ENCODE data around the gene LRRIQ4.

The LRRIQ4 gene

GRCh38 chr3:169822983-169823382 is 10.3 kb downstream of the LRRIQ4 start:
- no peak for ATAC-seq (ENCODE audit: low read depth)
- no peaks in the 10 kb centered on the region for H3K9me3 Mint-ChIP-seq
- no peaks in the 10 kb centered on the region for H3K27me3 Mint-ChIP-seq
- DNase-seq (ENCODE audit: low spot score in 2 of 2) = no peak
- H3K36me3 Mint-ChIP-seq = no peaks in the 10 kb centered on the region
- no peaks in the 10 kb centered on the region for H3K4me1 Mint-ChIP-seq
- no peak overlapping the region for H3K4me3 Mint-ChIP-seq
- no peak overlapping the region for H3K27ac Mint-ChIP-seq

GRCh38 chr3:169825316-169825715 is 12.6 kb downstream of the LRRIQ4 start:
- Mint-ChIP-seq H3K36me3 (no peaks in the 10 kb centered on the region), H3K27ac (no peak overlapping the region), H3K4me1 (no peaks in the 10 kb centered on the region), H3K4me3 (no peak overlapping the region), H3K27me3 (no peaks in the 10 kb centered on the region), H3K9me3 (no peaks in the 10 kb centered on the region)
- no peak for DNase-seq (ENCODE audit: low spot score in 2 of 2)
- ATAC-seq (ENCODE audit: low read depth) = no peak

DNA sequence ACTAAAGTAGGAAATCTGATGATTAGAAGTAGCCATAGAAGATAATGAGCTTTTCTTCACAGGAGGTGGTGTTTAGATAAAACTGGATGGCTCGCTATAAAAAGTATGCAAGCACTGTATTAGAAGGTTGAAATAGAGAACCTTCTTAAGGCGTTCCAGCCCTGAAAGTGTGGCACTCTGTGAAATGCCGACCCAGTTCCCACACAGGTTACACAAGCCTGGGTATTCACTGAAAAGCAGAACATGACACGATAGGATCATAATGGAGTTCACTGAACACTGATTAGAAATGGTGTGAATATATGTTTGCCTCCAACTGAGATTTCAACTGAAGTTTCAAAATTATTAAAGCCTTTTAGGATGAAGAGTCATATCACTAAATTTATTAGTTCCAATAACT is 15.0 kb downstream of the LRRIQ4 start:
- ATAC-seq (ENCODE audit: low read depth) (no peak), DNase-seq (ENCODE audit: low spot score in 2 of 2) (no peak)
- H3K9me3 Mint-ChIP-seq = no peaks in the 10 kb centered on the region
- no peaks in the 10 kb centered on the region for H3K27me3 Mint-ChIP-seq
- H3K4me1 Mint-ChIP-seq = no peaks in the 10 kb centered on the region
- no peak overlapping the region for H3K4me3 Mint-ChIP-seq
- no peaks in the 10 kb centered on the region for H3K36me3 Mint-ChIP-seq
- H3K27ac Mint-ChIP-seq = no peak overlapping the region

DNA sequence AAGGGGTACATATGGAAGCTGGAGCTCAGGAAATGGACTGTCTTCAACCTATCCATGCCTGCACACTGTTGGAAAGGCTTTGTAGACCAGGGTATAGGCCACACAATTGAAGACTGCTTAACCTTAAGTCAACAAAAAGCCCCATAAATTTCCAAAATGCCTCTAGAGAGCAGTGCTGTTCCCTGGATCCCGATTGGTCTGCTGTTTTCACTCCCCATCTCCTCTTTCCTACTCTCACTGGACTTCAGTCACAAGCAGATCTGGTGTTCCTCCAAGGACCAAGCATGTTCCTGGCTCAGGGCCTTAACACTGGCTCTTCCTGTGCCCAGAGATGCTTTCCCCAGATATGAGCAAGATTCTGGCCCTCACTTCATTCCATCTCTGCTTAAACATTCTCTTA is 22.9 kb downstream of the LRRIQ4 start:
- H3K27ac Mint-ChIP-seq = peak overlapping the region; percentile 72
- peaks cover 24% of the 10 kb centered on the region for H3K4me1 Mint-ChIP-seq
- H3K27me3 Mint-ChIP-seq = no peaks in the 10 kb centered on the region
- no peak overlapping the region for H3K4me3 Mint-ChIP-seq
- ATAC-seq (ENCODE audit: low read depth) (no peak), DNase-seq (ENCODE audit: low spot score in 2 of 2) (no peak)
- H3K9me3 Mint-ChIP-seq = no peaks in the 10 kb centered on the region
- H3K36me3 Mint-ChIP-seq = peaks cover 2% of the 10 kb centered on the region

- Mint-ChIP-seq H3K4me3 (no peak overlapping the region), H3K27ac (peak overlapping the region; percentile 72), H3K36me3 (peaks cover 2% of the 10 kb centered on the region), H3K4me1 (peaks cover 31% of the 10 kb centered on the region), H3K27me3 (no peaks in the 10 kb centered on the region), H3K9me3 (no peaks in the 10 kb centered on the region)
- no peak for DNase-seq (ENCODE audit: low spot score in 2 of 2)
- ATAC-seq (ENCODE audit: low read depth) = peak; percentile 99
Measured at GRCh38 chr3:169836078-169836941, 23.6 kb downstream of the LRRIQ4 start.

- no peak for ATAC-seq (ENCODE audit: low read depth)
- H3K4me3 Mint-ChIP-seq = no peak overlapping the region
- H3K9me3 Mint-ChIP-seq = no peaks in the 10 kb centered on the region
- no peaks in the 10 kb centered on the region for H3K27me3 Mint-ChIP-seq
- H3K4me1 Mint-ChIP-seq = peaks cover 32% of the 10 kb centered on the region
- H3K27ac Mint-ChIP-seq = peak overlapping the region; percentile 72
- peaks cover 2% of the 10 kb centered on the region for H3K36me3 Mint-ChIP-seq
- no peak for DNase-seq (ENCODE audit: low spot score in 2 of 2)
Measured at GRCh38 chr3:169836942-169837275, 24.2 kb downstream of the LRRIQ4 start.

DNA sequence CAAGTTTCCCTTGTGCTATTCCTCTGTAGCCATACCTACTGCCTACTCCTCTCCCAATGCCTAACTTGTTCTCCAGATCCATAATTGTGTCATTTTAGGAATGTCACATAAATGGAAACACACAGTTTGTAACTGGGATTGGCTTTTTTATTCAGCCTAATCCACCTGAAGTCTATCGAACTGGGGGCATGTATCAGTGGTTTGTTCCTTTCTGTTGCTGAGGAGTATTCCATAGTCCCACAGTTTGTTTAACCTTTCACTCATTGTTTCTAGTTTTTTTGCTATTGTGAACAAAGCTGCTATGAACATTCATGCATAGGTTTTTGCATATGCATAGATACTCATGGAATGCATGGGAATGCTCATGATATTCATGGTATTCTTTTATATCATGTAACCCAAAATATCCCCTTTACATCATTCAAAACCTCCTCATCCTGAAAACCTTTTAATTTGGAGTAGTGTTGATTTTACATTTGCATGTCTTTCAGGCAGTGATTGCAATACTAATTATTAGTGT is 25.9 kb downstream of the LRRIQ4 start:
- Mint-ChIP-seq H3K36me3 (peaks cover 2% of the 10 kb centered on the region), H3K4me3 (no peak overlapping the region), H3K27ac (no peak overlapping the region), H3K27me3 (no peaks in the 10 kb centered on the region), H3K4me1 (peaks cover 39% of the 10 kb centered on the region), H3K9me3 (no peaks in the 10 kb centered on the region)
- ATAC-seq (ENCODE audit: low read depth) = no peak
- no peak for DNase-seq (ENCODE audit: low spot score in 2 of 2)

DNA sequence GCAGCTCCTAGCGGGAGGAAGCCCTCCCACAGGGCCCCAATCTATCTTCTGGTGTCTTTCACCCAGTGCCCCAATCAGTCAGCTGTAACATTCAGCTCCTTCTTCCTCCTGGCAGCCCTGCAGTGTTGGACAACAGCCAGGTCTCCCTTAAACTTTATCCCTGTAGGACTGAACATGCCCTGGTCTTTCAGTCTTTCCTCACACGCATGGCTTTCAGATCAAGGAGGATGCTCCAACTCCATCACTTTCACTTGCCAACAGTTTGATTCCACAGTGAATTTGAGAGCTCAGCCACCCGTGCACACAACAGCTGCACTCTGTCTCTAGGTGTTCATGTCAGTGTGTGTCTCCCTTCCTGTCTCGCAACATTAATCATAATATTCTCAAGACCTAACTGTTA is 28.5 kb downstream of the LRRIQ4 start:
- peak overlapping the region; percentile 56 for H3K27ac Mint-ChIP-seq

GRCh38 chr3:169842960-169843359 is 30.3 kb downstream of the LRRIQ4 start:
- ATAC-seq (ENCODE audit: low read depth) = no peak
- H3K4me1 Mint-ChIP-seq = peaks cover 32% of the 10 kb centered on the region
- DNase-seq (ENCODE audit: low spot score in 2 of 2) = no peak
- H3K27me3 Mint-ChIP-seq = no peaks in the 10 kb centered on the region
- no peak overlapping the region for H3K27ac Mint-ChIP-seq
- H3K9me3 Mint-ChIP-seq = no peaks in the 10 kb centered on the region
- H3K4me3 Mint-ChIP-seq = peak overlapping the region; percentile 34
- no peaks in the 10 kb centered on the region for H3K36me3 Mint-ChIP-seq

More for the DNA sequence above, 28.5 kb downstream of the LRRIQ4 start:
- Mint-ChIP-seq H3K36me3 (peaks cover 2% of the 10 kb centered on the region), H3K9me3 (no peaks in the 10 kb centered on the region), H3K4me1 (peaks cover 30% of the 10 kb centered on the region), H3K27me3 (no peaks in the 10 kb centered on the region), H3K4me3 (peak overlapping the region; percentile 75)
- DNase-seq (ENCODE audit: low spot score in 2 of 2) (no peak), ATAC-seq (ENCODE audit: low read depth) (peak; percentile 72)

DNA sequence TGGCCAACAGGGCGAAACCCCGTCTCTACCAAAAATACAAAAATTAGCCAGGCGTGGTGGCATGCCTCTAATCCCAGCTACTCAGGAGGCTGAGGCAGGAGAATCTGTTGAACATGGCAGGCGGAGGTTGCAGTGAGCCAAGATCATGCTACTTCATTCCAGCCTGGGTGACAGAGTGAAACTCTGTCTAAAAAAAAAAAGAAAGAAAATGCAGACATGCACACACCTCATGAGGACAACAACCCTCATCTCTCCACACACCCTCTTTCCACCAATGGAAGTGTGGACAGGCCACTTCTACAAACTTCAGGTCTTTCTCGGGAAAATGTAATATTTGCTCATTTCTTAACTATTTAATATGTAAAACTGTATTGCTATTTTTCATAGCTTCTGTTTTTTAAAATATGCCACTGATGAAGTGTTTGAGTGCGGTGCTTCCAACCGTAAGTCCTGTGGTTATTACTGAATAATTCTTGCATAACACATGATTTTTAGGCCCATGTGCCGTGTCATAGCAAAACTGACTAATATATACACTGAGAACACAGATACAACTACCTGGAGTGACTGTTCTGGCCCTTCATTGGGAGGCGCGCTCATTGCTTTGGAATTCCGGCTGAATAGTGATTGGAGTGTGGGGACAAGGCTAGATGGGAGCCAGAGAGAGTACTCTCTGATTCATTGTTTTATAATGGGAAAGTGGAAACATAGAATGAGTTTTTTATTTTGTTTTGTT is 34.0 kb downstream of the LRRIQ4 start:
- peak in 1 of 2 donors; percentile 24 for DNase-seq (ENCODE audit: low spot score in 2 of 2)
- H3K4me3 Mint-ChIP-seq = peak overlapping the region; percentile 77
- ATAC-seq (ENCODE audit: low read depth) = peak; percentile 97
- H3K27me3 Mint-ChIP-seq = no peaks in the 10 kb centered on the region
- H3K36me3 Mint-ChIP-seq = no peaks in the 10 kb centered on the region
- peak overlapping the region; percentile 97 for H3K27ac Mint-ChIP-seq
- peaks cover 29% of the 10 kb centered on the region for H3K4me1 Mint-ChIP-seq
- no peaks in the 10 kb centered on the region for H3K9me3 Mint-ChIP-seq

DNA sequence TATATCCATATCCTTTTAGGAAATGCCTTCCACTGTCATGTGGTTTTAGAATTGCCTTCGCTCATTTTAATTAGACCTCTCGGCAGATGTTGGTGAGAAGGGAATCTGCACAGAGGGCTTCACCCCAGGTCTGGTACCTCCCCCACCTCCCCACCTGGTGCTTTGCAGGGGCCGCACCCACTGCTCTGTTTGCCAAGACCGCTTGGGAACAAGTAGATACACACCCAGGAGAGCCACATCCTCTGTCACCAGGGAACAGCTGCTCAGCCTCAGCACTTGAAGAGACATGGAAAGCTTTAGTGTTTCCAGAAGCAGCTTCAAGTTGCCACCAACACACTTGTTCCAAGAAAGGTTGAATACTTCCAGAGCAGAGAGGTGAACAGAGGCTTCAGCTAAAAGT is 35.2 kb downstream of the LRRIQ4 start:
- Mint-ChIP-seq H3K4me1 (peaks cover 28% of the 10 kb centered on the region), H3K27ac (peak overlapping the region; percentile 97), H3K27me3 (no peaks in the 10 kb centered on the region), H3K4me3 (no peak overlapping the region), H3K36me3 (no peaks in the 10 kb centered on the region), H3K9me3 (no peaks in the 10 kb centered on the region)
- ATAC-seq (ENCODE audit: low read depth) = no peak
- no peak for DNase-seq (ENCODE audit: low spot score in 2 of 2)

DNA sequence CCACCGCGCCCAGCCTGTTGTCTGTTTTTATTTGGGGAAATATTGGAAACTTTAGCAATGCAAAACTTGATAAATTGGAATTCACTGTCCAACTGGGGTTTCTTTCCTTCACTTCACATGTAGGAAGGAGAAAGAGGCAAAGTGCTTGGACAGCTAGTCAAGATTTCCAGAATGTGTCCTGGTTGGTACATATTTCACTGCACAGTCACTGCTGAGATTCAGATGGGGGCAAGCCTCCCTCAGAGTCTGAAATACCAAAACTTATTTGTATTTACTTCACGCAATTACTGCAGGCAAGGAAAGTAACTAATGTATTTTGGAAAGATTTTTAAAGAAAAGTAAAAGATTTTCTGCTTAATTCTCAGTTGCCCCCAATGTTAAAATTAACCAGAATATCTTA is 36.1 kb downstream of the LRRIQ4 start:
- H3K4me3 Mint-ChIP-seq = no peak overlapping the region
- no peaks in the 10 kb centered on the region for H3K9me3 Mint-ChIP-seq
- no peak for DNase-seq (ENCODE audit: low spot score in 2 of 2)
- peaks cover 21% of the 10 kb centered on the region for H3K4me1 Mint-ChIP-seq
- no peak overlapping the region for H3K27ac Mint-ChIP-seq
- H3K27me3 Mint-ChIP-seq = peaks cover under 1% of the 10 kb centered on the region
- H3K36me3 Mint-ChIP-seq = no peaks in the 10 kb centered on the region
- ATAC-seq (ENCODE audit: low read depth) = no peak

DNA sequence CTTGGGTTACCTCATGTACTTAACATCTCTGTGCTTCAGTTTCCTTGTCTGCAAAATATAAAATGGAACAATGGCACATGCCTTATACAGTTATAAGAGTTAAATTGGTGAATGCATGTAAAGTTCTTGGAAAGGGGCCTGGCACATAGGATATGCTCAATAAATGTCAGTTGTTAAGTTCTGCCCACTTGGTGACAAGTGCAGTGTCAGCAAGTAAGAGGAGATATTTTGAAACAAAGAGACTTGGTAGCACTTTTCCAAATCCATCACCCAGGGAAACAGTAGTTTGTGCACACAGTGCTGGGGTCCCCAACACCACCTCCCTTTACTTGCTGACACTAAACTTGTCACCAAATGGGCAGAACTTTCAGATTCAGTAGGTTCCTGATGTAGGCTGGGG is 37.9 kb downstream of the LRRIQ4 start:
- Mint-ChIP-seq H3K27ac (no peak overlapping the region), H3K36me3 (no peaks in the 10 kb centered on the region), H3K4me1 (peaks cover 21% of the 10 kb centered on the region), H3K4me3 (no peak overlapping the region), H3K9me3 (no peaks in the 10 kb centered on the region), H3K27me3 (peaks cover 2% of the 10 kb centered on the region)
- no peak for ATAC-seq (ENCODE audit: low read depth)
- no peak for DNase-seq (ENCODE audit: low spot score in 2 of 2)

DNA sequence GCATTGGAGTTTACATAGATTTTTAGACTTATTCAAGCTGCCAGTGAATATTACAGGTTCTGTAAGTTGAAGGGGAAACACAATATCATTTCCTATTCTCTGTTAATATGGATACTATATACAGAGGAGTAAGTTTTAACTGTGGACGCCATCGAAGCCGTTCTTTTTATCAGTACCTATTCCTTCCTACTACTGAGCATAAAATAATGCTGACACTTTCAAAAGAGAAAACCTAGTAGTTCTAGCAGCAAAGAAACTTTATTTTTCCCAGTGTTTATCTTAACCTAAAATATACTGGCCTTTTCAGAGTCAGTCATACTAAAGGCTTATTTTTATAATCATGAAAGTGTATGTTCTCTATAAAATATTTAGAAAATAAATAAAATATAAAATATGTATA is 42.8 kb downstream of the LRRIQ4 start:
- Mint-ChIP-seq H3K27ac (no peak overlapping the region), H3K9me3 (no peaks in the 10 kb centered on the region), H3K27me3 (peaks cover 2% of the 10 kb centered on the region), H3K36me3 (no peaks in the 10 kb centered on the region), H3K4me1 (peaks cover 2% of the 10 kb centered on the region), H3K4me3 (no peak overlapping the region)
- ATAC-seq (ENCODE audit: low read depth) (no peak), DNase-seq (ENCODE audit: low spot score in 2 of 2) (no peak)

Data from memory B cell (primary cell).